SK-N-SH (cell line): ENCODE data around the gene QRICH2. TPM values are rescaled to one million over a fixed set of nuclear protein-coding genes. Genes with fewer than 3 reads are reported as not detected.

Experiments
- CTCF ChIA-PET: fragments of 300-600, 350-600 bp; formaldehyde crosslinking; extraction: SDS; loops from one replicate; lab custom pipeline; 2021; lab: Yijun Ruan, JAX
- POLR2A ChIA-PET: fragments of 350-600 bp; sonication (Branson Sonifier 250); formaldehyde crosslinking; extraction: SDS; loops from one replicate; lab custom pipeline; 2020; ENCODE audit warnings: antibody characterized with exemption, inconsistent platforms; lab: Yijun Ruan, JAX
- DNase-seq: peaks from one replicate; pipeline ENCODE4 v3.0.0; 2012
- H2AFZ ChIP-seq: fragments of 200-600 bp; sonication (generic); 2 replicates; pipeline ENCODE4 v1.8.1; 2016; ENCODE audit warnings: antibody characterized with exemption, mild to moderate bottlenecking, low read depth
- H3F3A ChIP-seq: fragments of 200-600 bp; sonication (generic); replicated peaks from 2 replicates; pipeline ENCODE3; 2016; ENCODE audit warnings: antibody characterized with exemption, mild to moderate bottlenecking; ENCODE audit not compliant: insufficient read depth
- H3K27ac ChIP-seq, 2 experiments: fragments of 200-500 bp in 1 of 2; fragments of 200-600 bp in 1 of 2; sonication (Bioruptor generic) in 1 of 2; sonication (generic), shearing (Covaris generic) in 1 of 2; 2 replicates each; pipeline versions ENCODE4 v1.5.1 to v1.6.1; 2014 to 2016; ENCODE audit warnings: low read depth in 2 of 2, inconsistent platforms in 1 of 2, low read length in 1 of 2, mild to moderate bottlenecking in 1 of 2, mixed read lengths in 1 of 2
- H3K27me3 ChIP-seq: fragments of 200-600 bp; sonication (generic), shearing (Covaris generic); 2 replicates; pipeline ENCODE4 v1.6.1; 2016; ENCODE audit warnings: mixed run types; ENCODE audit not compliant: insufficient read depth
- H3K36me3 ChIP-seq, 2 experiments: fragments of 200-500 bp in 1 of 2; fragments of 200-600 bp in 1 of 2; sonication (Bioruptor generic) in 1 of 2; sonication (generic) in 1 of 2; replicated peaks in 1 of 2; 2 replicates each; pipeline versions ENCODE3 to v1.5.1; 2014 to 2016; ENCODE audit warnings: low read length in 1 of 2, mild to moderate bottlenecking in 1 of 2; ENCODE audit not compliant: insufficient read depth in 2 of 2, control insufficient read depth in 1 of 2
- H3K4me1 ChIP-seq, 2 experiments: fragments of 200-500 bp in 1 of 2; fragments of 200-600 bp in 1 of 2; sonication (Bioruptor generic) in 1 of 2; sonication (generic), shearing (Covaris generic) in 1 of 2; 2 replicates each; pipeline versions ENCODE4 v1.5.1 to v1.6.1; 2014 to 2016; ENCODE audit warnings: low read depth in 1 of 2, low read length in 1 of 2, mixed run types in 1 of 2; ENCODE audit not compliant: insufficient read depth in 2 of 2, control insufficient read depth in 1 of 2
- H3K4me2 ChIP-seq: fragments of 200-600 bp; sonication (generic), shearing (Covaris generic); 2 replicates; pipeline ENCODE4 v1.6.1; 2017; ENCODE audit warnings: mixed run types
- H3K4me3 ChIP-seq, 2 experiments: fragments of 200-500 bp in 1 of 2; fragments of 200-600 bp in 1 of 2; sonication (Bioruptor generic) in 1 of 2; sonication (generic), shearing (Covaris generic) in 1 of 2; 2 replicates each; pipeline versions ENCODE4 v1.5.1 to v1.8.1; 2014 to 2016; ENCODE audit warnings: low read depth in 2 of 2, inconsistent platforms in 1 of 2, low read length in 1 of 2, mild to moderate bottlenecking in 1 of 2, mixed read lengths in 1 of 2, moderate library complexity in 1 of 2
- H3K79me2 ChIP-seq: fragments of 200-600 bp; sonication (generic); 2 replicates; pipeline ENCODE4 v1.8.1; 2017; ENCODE audit warnings: mild to moderate bottlenecking; ENCODE audit not compliant: insufficient read depth
- H3K9ac ChIP-seq: fragments of 200-600 bp; sonication (generic); 2 replicates; pipeline ENCODE4 v1.6.1; 2017; ENCODE audit warnings: mixed run types
- H3K9me2 ChIP-seq: fragments of 200-600 bp; sonication (generic); 2 replicates; pipeline ENCODE4 v1.6.1; 2017; ENCODE audit warnings: mixed run types
- H3K9me3 ChIP-seq: fragments of 200-600 bp; sonication (generic); 2 replicates; pipeline ENCODE4 v1.6.1; 2017; ENCODE audit warnings: mixed run types, mild to moderate bottlenecking, moderate library complexity
- H4K20me1 ChIP-seq: fragments of 200-600 bp; sonication (generic); 2 replicates; pipeline ENCODE4 v1.6.1; 2017; ENCODE audit warnings: mild to moderate bottlenecking, mixed run types; ENCODE audit not compliant: insufficient read depth
- ELF1 ChIP-seq: IDR thresholded peaks from 2 replicates; pipeline ENCODE4 v1.4.0; 2012
- EP300 ChIP-seq, 2 experiments: IDR thresholded peaks; 2 replicates each; pipeline versions ENCODE4 v1.4.0 to v1.6.1; 2012; ENCODE audit warnings: borderline replicate concordance in 1 of 2, low read depth in 1 of 2, low read length in 1 of 2
- FOSL2 ChIP-seq: IDR thresholded peaks from 2 replicates; pipeline ENCODE4 v1.4.0; 2012; ENCODE audit warnings: low read depth, mild to moderate bottlenecking, moderate library complexity, borderline replicate concordance
- GABPA ChIP-seq: IDR thresholded peaks from 2 replicates; pipeline ENCODE4 v1.4.0; 2012; ENCODE audit warnings: low read depth, mild to moderate bottlenecking
- GATA2 ChIP-seq: sonication (generic); formaldehyde crosslinking; IDR thresholded peaks from 2 replicates; pipeline ENCODE4 v1.5.0; 2020; ENCODE audit warnings: mild to moderate bottlenecking, missing genetic modification reagents
- MEF2A ChIP-seq: IDR thresholded peaks from 2 replicates; pipeline ENCODE4 v1.4.0; 2012; ENCODE audit warnings: low read depth, borderline replicate concordance
- MXI1 ChIP-seq: IDR thresholded peaks from 2 replicates; pipeline ENCODE4 v1.6.1; 2012; ENCODE audit warnings: mild to moderate bottlenecking, low read depth, low read length, improper control_type of control experiment
- RCOR1 ChIP-seq: fragments of 150-350 bp; IDR thresholded peaks from 2 replicates; pipeline ENCODE4 v1.6.1; 2017; ENCODE audit warnings: antibody characterized with exemption, low read length
- RFX5 ChIP-seq: IDR thresholded peaks from 2 replicates; pipeline ENCODE4 v1.6.1; 2012; ENCODE audit warnings: mild to moderate bottlenecking, improper control_type of control experiment, low read length
- RXRA ChIP-seq: IDR thresholded peaks from 2 replicates; pipeline ENCODE4 v1.4.0; 2012; ENCODE audit warnings: low read depth, mild to moderate bottlenecking, borderline replicate concordance
- SMC3 ChIP-seq: IDR thresholded peaks from 2 replicates; pipeline ENCODE4 v1.6.1; 2012; ENCODE audit warnings: low read depth, low read length, improper control_type of control experiment
- TAF1 ChIP-seq: IDR thresholded peaks from 2 replicates; pipeline ENCODE4 v1.6.1; 2012; ENCODE audit warnings: low read depth, mild to moderate bottlenecking, low read length, moderate library complexity, borderline replicate concordance
- TCF12 ChIP-seq: IDR thresholded peaks from 2 replicates; pipeline ENCODE4 v1.4.0; 2012
- USF2 ChIP-seq: fragments of 150-350 bp; IDR thresholded peaks from 2 replicates; pipeline ENCODE4 v1.6.1; 2017; ENCODE audit warnings: antibody characterized with exemption, low read length, low read depth, borderline replicate concordance
- YY1 ChIP-seq: IDR thresholded peaks from 2 replicates; pipeline ENCODE4 v1.4.0; 2012; ENCODE audit warnings: low read depth, mild to moderate bottlenecking
- WGBS: methylation state at CpG from one replicate; pipeline ENCODE4 v1.1.6; 2017; ENCODE audit warnings: low lambda C conversion rate; 5-methylcytosine and 5-hydroxymethylcytosine counted together
- polyA plus RNA-seq, 3 experiments: library from polyadenylated mRNA; depleted of rRNA; stranded (reverse); fragments of >200 nt; gene quantifications; 2 replicates each; pipeline ENCODE4 v1.2.3, GENCODE V29; 2012
- TF ChIP-seq, protein P1 (sequence below): IDR thresholded peaks from 2 replicates; pipeline ENCODE4 v1.4.0; 2012; ENCODE audit warnings: low read depth, borderline replicate concordance
- TF ChIP-seq, protein P2 (sequence below): IDR thresholded peaks from 2 replicates; pipeline ENCODE4 v1.4.0; 2012; ENCODE audit warnings: low read depth, borderline replicate concordance
- TF ChIP-seq, protein P3 (sequence below): fragments of 150-350 bp; IDR thresholded peaks from 2 replicates; pipeline ENCODE4 v1.6.1; 2016; ENCODE audit warnings: mild to moderate bottlenecking, low read depth, low read length

The QRICH2 gene
- 6.2 and 7.6 TPM in 2 replicates for polyA plus RNA-seq (2012; rRNA removed)
- polyA plus RNA-seq (2012; cell fraction: cytosol; rRNA removed), result 1.8 and 3.0 TPM in 2 replicates
- 32.3 and 33.8 TPM in 2 replicates for polyA plus RNA-seq (2012; cell fraction: nucleus; rRNA removed)

DNA sequence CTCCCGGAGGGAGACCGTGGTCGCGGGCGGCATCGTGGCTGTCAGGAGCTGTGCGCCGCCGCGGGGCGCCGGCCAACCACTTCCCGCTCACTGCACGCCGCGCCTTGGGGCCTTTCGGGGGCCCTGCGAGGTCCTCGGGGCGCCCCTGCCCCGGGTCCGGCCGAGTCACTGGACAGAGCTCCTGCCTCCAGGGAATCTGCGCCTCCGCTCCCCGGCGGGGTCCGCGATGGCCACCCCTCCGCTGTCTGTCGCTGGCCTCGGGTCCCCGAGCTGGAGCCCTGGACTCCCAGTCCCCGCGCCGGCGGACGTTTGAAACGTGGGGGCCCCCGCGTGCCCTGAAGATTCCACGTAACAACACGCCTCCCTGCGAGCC is at the start of gene QRICH2:
Gene QRICH2 (minus strand): TSS at position 311 of the 373 bp plus-strand sequence. CDS start 278 bp downstream, at position 33.
- Histone ChIP-seq H2AFZ (no peak within 1 kb of the TSS), H4K20me1 (no peaks in the 10 kb centered on the region), H3K36me3 (peaks cover 23 to 38% of the 10 kb centered on the region in 2 experiments), H3K79me2 (no peaks in the 10 kb centered on the region), H3K27ac (no peak within 1 kb of the TSS), H3K9me2 (no peaks in the 10 kb centered on the region), H3K4me3 (no peak within 1 kb of the TSS), H3F3A (peaks cover 13% of the 10 kb centered on the region), H3K4me2 (no peak within 1 kb of the TSS), H3K27me3 (no peaks in the 10 kb centered on the region), H3K9me3 (no peaks in the 10 kb centered on the region), H3K9ac (no peak within 1 kb of the TSS), H3K4me1 (no peaks in the 10 kb centered on the region)
- POLR2A ChIA-PET, result interaction anchor here (1.5 kb wide), 1 partner anchor 91 kb away, joined by 3 read pairs; no protein-coding TSS in a partner anchor
- DNase-seq, result peak; percentile 37
- WGBS, result 98% methylated on average over 44 of the region's 44 CpGs
- TF ChIP-seq, protein P1, sequence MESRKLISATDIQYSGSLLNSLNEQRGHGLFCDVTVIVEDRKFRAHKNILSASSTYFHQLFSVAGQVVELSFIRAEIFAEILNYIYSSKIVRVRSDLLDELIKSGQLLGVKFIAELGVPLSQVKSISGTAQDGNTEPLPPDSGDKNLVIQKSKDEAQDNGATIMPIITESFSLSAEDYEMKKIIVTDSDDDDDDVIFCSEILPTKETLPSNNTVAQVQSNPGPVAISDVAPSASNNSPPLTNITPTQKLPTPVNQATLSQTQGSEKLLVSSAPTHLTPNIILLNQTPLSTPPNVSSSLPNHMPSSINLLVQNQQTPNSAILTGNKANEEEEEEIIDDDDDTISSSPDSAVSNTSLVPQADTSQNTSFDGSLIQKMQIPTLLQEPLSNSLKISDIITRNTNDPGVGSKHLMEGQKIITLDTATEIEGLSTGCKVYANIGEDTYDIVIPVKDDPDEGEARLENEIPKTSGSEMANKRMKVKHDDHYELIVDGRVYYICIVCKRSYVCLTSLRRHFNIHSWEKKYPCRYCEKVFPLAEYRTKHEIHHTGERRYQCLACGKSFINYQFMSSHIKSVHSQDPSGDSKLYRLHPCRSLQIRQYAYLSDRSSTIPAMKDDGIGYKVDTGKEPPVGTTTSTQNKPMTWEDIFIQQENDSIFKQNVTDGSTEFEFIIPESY, result no peak
- no peak for TF ChIP-seq YY1
- TF ChIP-seq USF2, result no peak
- no peak for TF ChIP-seq RFX5
- no peak for TF ChIP-seq SMC3
- TF ChIP-seq, protein P2, sequence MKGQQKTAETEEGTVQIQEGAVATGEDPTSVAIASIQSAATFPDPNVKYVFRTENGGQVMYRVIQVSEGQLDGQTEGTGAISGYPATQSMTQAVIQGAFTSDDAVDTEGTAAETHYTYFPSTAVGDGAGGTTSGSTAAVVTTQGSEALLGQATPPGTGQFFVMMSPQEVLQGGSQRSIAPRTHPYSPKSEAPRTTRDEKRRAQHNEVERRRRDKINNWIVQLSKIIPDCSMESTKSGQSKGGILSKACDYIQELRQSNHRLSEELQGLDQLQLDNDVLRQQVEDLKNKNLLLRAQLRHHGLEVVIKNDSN, result no peak
- TF ChIP-seq TAF1, result no peak
- no peak for TF ChIP-seq TCF12
- TF ChIP-seq FOSL2, result no peak
- TF ChIP-seq GABPA, result no peak
- no peak for TF ChIP-seq GATA2 (CRISPR knock-in tag)
- TF ChIP-seq MXI1, result no peak
- no peak for TF ChIP-seq EP300 (IDR thresholded peaks at IDR 0.05; ENCODE audit: borderline replicate concordance in 1 of 2, low read depth in 1 of 2, low read length in 1 of 2)
- no peak for TF ChIP-seq ELF1
- no peak for TF ChIP-seq MEF2A
- TF ChIP-seq, protein P3, sequence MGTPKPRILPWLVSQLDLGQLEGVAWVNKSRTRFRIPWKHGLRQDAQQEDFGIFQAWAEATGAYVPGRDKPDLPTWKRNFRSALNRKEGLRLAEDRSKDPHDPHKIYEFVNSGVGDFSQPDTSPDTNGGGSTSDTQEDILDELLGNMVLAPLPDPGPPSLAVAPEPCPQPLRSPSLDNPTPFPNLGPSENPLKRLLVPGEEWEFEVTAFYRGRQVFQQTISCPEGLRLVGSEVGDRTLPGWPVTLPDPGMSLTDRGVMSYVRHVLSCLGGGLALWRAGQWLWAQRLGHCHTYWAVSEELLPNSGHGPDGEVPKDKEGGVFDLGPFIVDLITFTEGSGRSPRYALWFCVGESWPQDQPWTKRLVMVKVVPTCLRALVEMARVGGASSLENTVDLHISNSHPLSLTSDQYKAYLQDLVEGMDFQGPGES, result no peak
- no peak for TF ChIP-seq RXRA
- no peak for TF ChIP-seq RCOR1
- CTCF ChIA-PET, result interaction anchor here (1.3 to 15.8 kb wide), 7 partner anchors 9 to 101 kb away, joined by 3 to 348 read pairs (median 10); partner anchors contain the start of gene SPHK1
